K562 (cell line): Measurements from ENCODE around the gene SHC1. TPM values are rescaled to one million over a fixed set of nuclear protein-coding genes. Genes with fewer than 3 reads are reported as not detected.

ENCODE experiments used
- CTBP1 ChIP-seq: fragments of 450-650 bp; IDR thresholded peaks from 2 replicates; pipeline ENCODE4 v1.6.1; 2016; ENCODE audit warnings: borderline replicate concordance
- DPF2 ChIP-seq: fragments of 450-650 bp; IDR thresholded peaks from 2 replicates; pipeline ENCODE4 v1.6.1; 2016
- GABPA ChIP-seq: fragments of 200-800 bp; sonication (Bioruptor generic); conservative IDR thresholded peaks from 2 replicates; pipeline ENCODE4 v1.6.1; 2016; ENCODE audit warnings: low read depth, missing genetic modification characterization, missing compliant biosample characterization
- HDAC1 ChIP-seq, 2 experiments: fragments of 450-650 bp; IDR thresholded peaks; 2 replicates each; pipeline ENCODE4 v1.6.1; 2016 to 2017; ENCODE audit warnings: inconsistent platforms in 1 of 2, mild to moderate bottlenecking in 1 of 2, moderate library complexity in 1 of 2
- NCOA1 ChIP-seq: fragments of 450-650 bp; IDR thresholded peaks from 2 replicates; pipeline ENCODE4 v1.6.1; 2016; ENCODE audit warnings: low read depth
- NFRKB ChIP-seq: fragments of 450-650 bp; IDR thresholded peaks from 2 replicates; pipeline ENCODE4 v1.6.1; 2016; ENCODE audit warnings: low read depth
- PRMT5 ChIP-seq: sonication (generic); formaldehyde crosslinking; IDR thresholded peaks from 2 replicates; pipeline ENCODE4 v1.5.0; 2020; ENCODE audit warnings: missing genetic modification reagents
- RB1 ChIP-seq: fragments of 450-650 bp; IDR thresholded peaks from 2 replicates; pipeline ENCODE4 v1.6.1; 2017; ENCODE audit warnings: low read depth, mild to moderate bottlenecking
- RBFOX2 ChIP-seq: fragments of 200-400 bp; formaldehyde crosslinking; IDR thresholded peaks from 2 replicates; pipeline ENCODE4 v1.6.1; 2017; ENCODE audit warnings: low read depth, mild to moderate bottlenecking, low read length, moderate library complexity
- SAFB ChIP-seq: fragments of 200-400 bp; formaldehyde crosslinking; IDR thresholded peaks from 2 replicates; pipeline ENCODE4 v1.6.1; 2017; ENCODE audit warnings: low read depth, low read length, borderline replicate concordance
- SUPT5H ChIP-seq: fragments of 450-650 bp; IDR thresholded peaks from 2 replicates; pipeline ENCODE4 v1.6.1; 2016
- TARDBP ChIP-seq: fragments of 450-650 bp; IDR thresholded peaks from 2 replicates; pipeline ENCODE4 v1.6.1; 2016
- ZNF583 ChIP-seq: fragments of 250-450 bp; sonication (Bioruptor Pico); IDR thresholded peaks from 2 replicates; pipeline ENCODE4 v1.4.0; 2020
- polyA plus RNA-seq, 8 experiments: library from polyadenylated mRNA; depleted of rRNA in 4 of 8; stranded (reverse) in 5 of 8; unstranded in 3 of 8; fragments of >200 nt; fragmentation: Nextera tagmentation in 2 of 8; fragmentation: Illumina TruSeq in 1 of 8; extraction: Ambion mirVana in 2 of 8; extraction: Trizol in 1 of 8; gene quantifications; 2 replicates each; pipeline versions ENCODE4 v1.2.1 to v1.2.3, GENCODE V29; 2011 to 2014; ENCODE audit warnings: inconsistent platforms in 1 of 8, missing spikeins in 1 of 8
- total RNA-seq, 7 experiments: library from RNA; depleted of rRNA in 6 of 7; stranded (reverse); fragments of >200 nt in 6 of 7; fragmentation: Illumina TruSeq in 2 of 7; extraction: Trizol in 2 of 7; gene quantifications; 2 replicates each; pipeline versions ENCODE4 v1.2.1 to v1.2.3, GENCODE V29; 2011 to 2021; ENCODE audit warnings: low replicate concordance in 1 of 7
- TF ChIP-seq, protein P1 (sequence below): fragments of 250-450 bp; sonication (Bioruptor Pico); IDR thresholded peaks from 2 replicates; pipeline ENCODE4 v1.5.0; 2020; ENCODE audit warnings: mild to moderate bottlenecking, borderline replicate concordance
- TF ChIP-seq, protein P2 (sequence below): sonication (generic); IDR thresholded peaks from 2 replicates; pipeline ENCODE4 v1.6.1; 2016
- TF ChIP-seq, protein P3 (sequence below), 2 experiments: fragments of 450-650 bp; formaldehyde crosslinking in 1 of 2; IDR thresholded peaks; 2 replicates each; pipeline versions ENCODE4 v1.4.0 to v1.6.1; 2014 to 2020; ENCODE audit warnings: mild to moderate bottlenecking in 2 of 2, borderline replicate concordance in 1 of 2, low read depth in 1 of 2

Gene SHC1
- total and polyA plus RNA-seq, 9 of the 15 experiments (the other 6 are each of a cell fraction or from before 2014, with no cell fraction given): 4.1 to 113 (median 51.9) TPM

DNA sequence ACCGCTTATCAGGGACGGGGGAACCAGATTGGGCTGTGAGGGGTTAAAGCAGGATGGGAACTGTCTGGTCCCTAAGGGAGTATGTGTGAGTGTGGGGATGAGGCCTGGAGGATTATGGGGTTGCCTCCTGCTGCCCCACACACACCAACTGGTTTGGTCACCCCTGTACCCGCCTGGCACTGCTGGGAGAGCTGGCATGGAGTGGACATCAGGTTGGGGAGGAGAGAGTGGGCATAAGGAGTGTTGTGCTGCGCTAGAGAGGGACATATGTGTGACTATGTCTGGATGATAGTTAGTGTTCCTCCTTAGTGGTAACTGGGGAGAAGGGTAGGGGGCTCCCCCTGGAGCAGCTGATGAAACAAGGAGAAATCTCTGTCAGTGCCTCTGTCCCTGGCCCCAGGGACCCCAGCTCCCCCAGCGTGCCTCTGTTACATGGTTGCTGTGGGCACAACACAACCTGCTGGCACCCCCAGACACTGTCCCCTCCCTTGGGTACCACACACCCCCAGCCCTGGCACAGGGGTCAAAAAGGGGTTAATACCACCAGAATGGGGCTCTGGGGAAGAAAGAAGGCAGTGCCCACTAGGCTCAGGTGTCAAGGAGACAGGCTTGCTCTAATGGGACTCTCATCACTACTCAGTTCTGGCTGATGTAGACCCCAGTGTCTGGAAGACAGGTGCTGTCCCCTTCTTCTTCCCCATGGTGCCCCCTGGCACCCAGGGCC lies 34.0 kb upstream of the SHC1 start (continued):
- TF ChIP-seq, protein P1, sequence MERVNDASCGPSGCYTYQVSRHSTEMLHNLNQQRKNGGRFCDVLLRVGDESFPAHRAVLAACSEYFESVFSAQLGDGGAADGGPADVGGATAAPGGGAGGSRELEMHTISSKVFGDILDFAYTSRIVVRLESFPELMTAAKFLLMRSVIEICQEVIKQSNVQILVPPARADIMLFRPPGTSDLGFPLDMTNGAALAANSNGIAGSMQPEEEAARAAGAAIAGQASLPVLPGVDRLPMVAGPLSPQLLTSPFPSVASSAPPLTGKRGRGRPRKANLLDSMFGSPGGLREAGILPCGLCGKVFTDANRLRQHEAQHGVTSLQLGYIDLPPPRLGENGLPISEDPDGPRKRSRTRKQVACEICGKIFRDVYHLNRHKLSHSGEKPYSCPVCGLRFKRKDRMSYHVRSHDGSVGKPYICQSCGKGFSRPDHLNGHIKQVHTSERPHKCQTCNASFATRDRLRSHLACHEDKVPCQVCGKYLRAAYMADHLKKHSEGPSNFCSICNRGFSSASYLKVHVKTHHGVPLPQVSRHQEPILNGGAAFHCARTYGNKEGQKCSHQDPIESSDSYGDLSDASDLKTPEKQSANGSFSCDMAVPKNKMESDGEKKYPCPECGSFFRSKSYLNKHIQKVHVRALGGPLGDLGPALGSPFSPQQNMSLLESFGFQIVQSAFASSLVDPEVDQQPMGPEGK (CRISPR knock-in tag): 0 out of 2 replicates have a peak, but pooled peaks have one; percentile 15
- TF ChIP-seq TARDBP (0 out of 2 replicates have a peak, but pooled peaks have one; percentile 34), PRMT5 (CRISPR knock-in tag) (no peak), DPF2 (0 out of 2 replicates have a peak, but pooled peaks have one; percentile 50), RBFOX2 (peak; percentile 14; the same call in 1 of the 2 replicates), HDAC1 (IDR thresholded peaks at IDR 0.05) (peak in 1 of 2 experiments; percentile 47; a peak in 1 of 4 replicates), SAFB (no peak), NFRKB (peak; percentile 78; the same call in 1 of the 2 replicates), SUPT5H (peak; percentile 31; the same call in 1 of the 2 replicates), RB1 (no peak), NCOA1 (peak; percentile 11; the same call in 1 of the 2 replicates), CTBP1 (peak; percentile 40; the same call in 1 of the 2 replicates), GABPA (peak; percentile 67), ZNF583 (CRISPR knock-in tag) (peak; percentile 31; the same call in 1 of the 2 replicates)
- TF ChIP-seq, protein P2, sequence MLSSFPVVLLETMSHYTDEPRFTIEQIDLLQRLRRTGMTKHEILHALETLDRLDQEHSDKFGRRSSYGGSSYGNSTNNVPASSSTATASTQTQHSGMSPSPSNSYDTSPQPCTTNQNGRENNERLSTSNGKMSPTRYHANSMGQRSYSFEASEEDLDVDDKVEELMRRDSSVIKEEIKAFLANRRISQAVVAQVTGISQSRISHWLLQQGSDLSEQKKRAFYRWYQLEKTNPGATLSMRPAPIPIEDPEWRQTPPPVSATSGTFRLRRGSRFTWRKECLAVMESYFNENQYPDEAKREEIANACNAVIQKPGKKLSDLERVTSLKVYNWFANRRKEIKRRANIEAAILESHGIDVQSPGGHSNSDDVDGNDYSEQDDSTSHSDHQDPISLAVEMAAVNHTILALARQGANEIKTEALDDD: 0 out of 2 replicates have a peak, but pooled peaks have one; percentile 10
- TF ChIP-seq, protein P3, sequence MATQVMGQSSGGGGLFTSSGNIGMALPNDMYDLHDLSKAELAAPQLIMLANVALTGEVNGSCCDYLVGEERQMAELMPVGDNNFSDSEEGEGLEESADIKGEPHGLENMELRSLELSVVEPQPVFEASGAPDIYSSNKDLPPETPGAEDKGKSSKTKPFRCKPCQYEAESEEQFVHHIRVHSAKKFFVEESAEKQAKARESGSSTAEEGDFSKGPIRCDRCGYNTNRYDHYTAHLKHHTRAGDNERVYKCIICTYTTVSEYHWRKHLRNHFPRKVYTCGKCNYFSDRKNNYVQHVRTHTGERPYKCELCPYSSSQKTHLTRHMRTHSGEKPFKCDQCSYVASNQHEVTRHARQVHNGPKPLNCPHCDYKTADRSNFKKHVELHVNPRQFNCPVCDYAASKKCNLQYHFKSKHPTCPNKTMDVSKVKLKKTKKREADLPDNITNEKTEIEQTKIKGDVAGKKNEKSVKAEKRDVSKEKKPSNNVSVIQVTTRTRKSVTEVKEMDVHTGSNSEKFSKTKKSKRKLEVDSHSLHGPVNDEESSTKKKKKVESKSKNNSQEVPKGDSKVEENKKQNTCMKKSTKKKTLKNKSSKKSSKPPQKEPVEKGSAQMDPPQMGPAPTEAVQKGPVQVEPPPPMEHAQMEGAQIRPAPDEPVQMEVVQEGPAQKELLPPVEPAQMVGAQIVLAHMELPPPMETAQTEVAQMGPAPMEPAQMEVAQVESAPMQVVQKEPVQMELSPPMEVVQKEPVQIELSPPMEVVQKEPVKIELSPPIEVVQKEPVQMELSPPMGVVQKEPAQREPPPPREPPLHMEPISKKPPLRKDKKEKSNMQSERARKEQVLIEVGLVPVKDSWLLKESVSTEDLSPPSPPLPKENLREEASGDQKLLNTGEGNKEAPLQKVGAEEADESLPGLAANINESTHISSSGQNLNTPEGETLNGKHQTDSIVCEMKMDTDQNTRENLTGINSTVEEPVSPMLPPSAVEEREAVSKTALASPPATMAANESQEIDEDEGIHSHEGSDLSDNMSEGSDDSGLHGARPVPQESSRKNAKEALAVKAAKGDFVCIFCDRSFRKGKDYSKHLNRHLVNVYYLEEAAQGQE (IDR thresholded peaks at IDR 0.05; ENCODE audit: borderline replicate concordance): no peak
- TF ChIP-seq, protein P3 (CRISPR knock-in tag; IDR thresholded peaks at IDR 0.05; ENCODE audit: low read depth): 0 out of 2 replicates have a peak, but pooled peaks have one; percentile 45
